Esophagus squamous epithelium (tissue), 4 donors: Measurements from ENCODE around the gene BLOC1S3.

ENCODE experiments used
- CTCF ChIP-seq, 6 experiments: fragments of 450-650 bp in 4 of 6; fragments of 200-600 bp in 2 of 6; sonication (generic) in 2 of 6; IDR thresholded peaks; one replicate each; pipeline ENCODE4 v1.5.1; 2016 to 2019; ENCODE audit warnings: antibody characterized with exemption in 6 of 6, mild to moderate bottlenecking in 4 of 6, moderate library complexity in 4 of 6
- POLR2A ChIP-seq, 4 donors: fragments of 450-650 bp; IDR thresholded peaks; one replicate each; pipeline ENCODE4 v1.6.1; 2017; ENCODE audit warnings: antibody characterized with exemption in 4 of 4, mild to moderate bottlenecking in 4 of 4, moderate library complexity in 3 of 4

GRCh38 chr19:45224645-45225044 lies 46.1 kb downstream of the BLOC1S3 start:
- TF ChIP-seq CTCF (IDR thresholded peaks at IDR 0.05) (no peak), POLR2A (IDR thresholded peaks at IDR 0.05) (no peak)
